Astrocyte (in vitro differentiated cells and primary cell): ENCODE data around the gene UBE2E3. TPM values are rescaled to one million over a fixed set of nuclear protein-coding genes. Genes with fewer than 3 reads are reported as not detected.

Experiments used
- DNase-seq: peaks from one replicate; pipeline ENCODE4 v3.0.0-alpha.2; 2010; ENCODE audit warnings: low read depth
- FAIRE-seq: peaks from 2 replicates; lab custom pipeline; 2011; peaks lifted over from hg19 to GRCh38; lab: Jason Lieb, UNC
- H2AFZ ChIP-seq: 2 replicates; pipeline ENCODE4 v1.6.0; 2012; ENCODE audit warnings: low read depth, low read length, inconsistent platforms
- H3K27ac ChIP-seq: 2 replicates; pipeline ENCODE4 v1.5.1; 2011; ENCODE audit warnings: low read depth, low read length, inconsistent platforms
- H3K27me3 ChIP-seq: 2 replicates; pipeline ENCODE4 v1.6.0; 2011; ENCODE audit warnings: low read length, inconsistent platforms; ENCODE audit not compliant: insufficient read depth
- H3K36me3 ChIP-seq: 2 replicates; pipeline ENCODE4 v1.5.1; 2011; ENCODE audit warnings: low read length, inconsistent platforms; ENCODE audit not compliant: insufficient read depth
- H3K4me1 ChIP-seq: 2 replicates; pipeline ENCODE4 v1.5.1; 2011; ENCODE audit warnings: low read length, inconsistent platforms; ENCODE audit not compliant: insufficient read depth
- H3K4me2 ChIP-seq: 2 replicates; pipeline ENCODE4 v1.6.0; 2012; ENCODE audit warnings: low read length, inconsistent platforms
- H3K4me3 ChIP-seq: 2 replicates; pipeline ENCODE4 v1.5.1; 2011; ENCODE audit warnings: low read depth, mild to moderate bottlenecking, low read length, inconsistent platforms; ENCODE audit not compliant: insufficient read depth
- H3K79me2 ChIP-seq: 2 replicates; pipeline ENCODE4 v1.6.0; 2012; ENCODE audit warnings: mild to moderate bottlenecking, low read length, inconsistent platforms; ENCODE audit not compliant: insufficient read depth
- H3K9ac ChIP-seq: 2 replicates; pipeline ENCODE4 v1.6.0; 2012; ENCODE audit warnings: mild to moderate bottlenecking, low read length, inconsistent platforms
- H3K9me3 ChIP-seq: 2 replicates; pipeline ENCODE4 v1.5.1; 2012; ENCODE audit warnings: low read depth, mild to moderate bottlenecking, low read length, inconsistent platforms; ENCODE audit not compliant: insufficient read depth
- H4K20me1 ChIP-seq: 2 replicates; pipeline ENCODE4 v1.6.0; 2012; ENCODE audit warnings: low read length, inconsistent platforms; ENCODE audit not compliant: insufficient read depth
- H3K27ac Mint-ChIP-seq: one replicate; pipeline ENCODE4 v1.8.0; 2021; ENCODE audit warnings: mild to moderate bottlenecking, mixed read lengths; ENCODE audit not compliant: unreplicated experiment
- H3K27me3 Mint-ChIP-seq: one replicate; pipeline ENCODE4 v1.8.0; 2021; ENCODE audit warnings: low read depth, mixed read lengths; ENCODE audit not compliant: unreplicated experiment
- H3K36me3 Mint-ChIP-seq: one replicate; pipeline ENCODE4 v1.8.0; 2021; ENCODE audit warnings: low read depth, mixed read lengths; ENCODE audit not compliant: unreplicated experiment
- H3K4me1 Mint-ChIP-seq: one replicate; pipeline ENCODE4 v1.8.0; 2021; ENCODE audit warnings: low read depth, mixed read lengths; ENCODE audit not compliant: unreplicated experiment
- H3K4me3 Mint-ChIP-seq: one replicate; pipeline ENCODE4 v1.8.0; 2021; ENCODE audit warnings: mild to moderate bottlenecking, moderate library complexity, mixed read lengths; ENCODE audit not compliant: unreplicated experiment
- H3K9me3 Mint-ChIP-seq: one replicate; pipeline ENCODE4 v1.8.0; 2021; ENCODE audit warnings: mild to moderate bottlenecking, mixed read lengths; ENCODE audit not compliant: unreplicated experiment
- CTCF ChIP-seq: IDR thresholded peaks from 2 replicates; pipeline ENCODE4 v1.5.1; 2011; ENCODE audit warnings: low read depth, mild to moderate bottlenecking, inconsistent platforms, low read length, moderate library complexity; ENCODE audit not compliant: insufficient read depth
- EZH2 ChIP-seq: IDR thresholded peaks from 2 replicates; pipeline ENCODE4 v1.6.1; 2012; ENCODE audit warnings: mild to moderate bottlenecking, low read length, inconsistent platforms; ENCODE audit not compliant: insufficient read depth
- total RNA-seq: library from RNA; stranded (reverse); gene quantifications from 2 replicates; pipeline ENCODE4 v1.2.1, GENCODE V29; 2021

Gene UBE2E3
- total RNA-seq, 1 donor from 2014 or later = 140 TPM

GRCh38 chr2:181065458-181065857, 85.1 kb downstream of the UBE2E3 start:
- TF ChIP-seq EZH2 = no peak
- no peak for TF ChIP-seq CTCF
- no peaks in the 10 kb centered on the region for H3K36me3 Mint-ChIP-seq
- Histone ChIP-seq H3K4me2 (no peak overlapping the region), H4K20me1 (peaks cover 18% of the 10 kb centered on the region), H3K79me2 (peaks cover 44% of the 10 kb centered on the region), H3K4me3 (no peak overlapping the region), H3K27ac (no peak overlapping the region), H3K4me1 (peaks cover 9% of the 10 kb centered on the region), H3K9ac (no peak overlapping the region), H2AFZ (no peak overlapping the region), H3K36me3 (peaks cover 4% of the 10 kb centered on the region), H3K27me3 (no peaks in the 10 kb centered on the region), H3K9me3 (no peaks in the 10 kb centered on the region)
- FAIRE-seq (no peak), DNase-seq (no peak)
- no peaks in the 10 kb centered on the region for H3K27me3 Mint-ChIP-seq
- no peak overlapping the region for H3K4me3 Mint-ChIP-seq
- no peak overlapping the region for H3K27ac Mint-ChIP-seq
- H3K4me1 Mint-ChIP-seq = no peaks in the 10 kb centered on the region
- no peaks in the 10 kb centered on the region for H3K9me3 Mint-ChIP-seq

GRCh38 chr2:181066333-181066732, 85.9 kb downstream of the UBE2E3 start:
- Histone ChIP-seq H4K20me1 (peaks cover 18% of the 10 kb centered on the region), H3K4me3 (no peak overlapping the region), H3K27me3 (no peaks in the 10 kb centered on the region), H3K4me2 (no peak overlapping the region), H3K9ac (no peak overlapping the region), H3K9me3 (no peaks in the 10 kb centered on the region), H2AFZ (no peak overlapping the region), H3K79me2 (peaks cover 52% of the 10 kb centered on the region), H3K4me1 (peaks cover 11% of the 10 kb centered on the region), H3K36me3 (peaks cover 4% of the 10 kb centered on the region), H3K27ac (no peak overlapping the region)
- H3K9me3 Mint-ChIP-seq = no peaks in the 10 kb centered on the region
- no peak for DNase-seq
- TF ChIP-seq EZH2 (no peak), CTCF (no peak)
- peaks cover 2% of the 10 kb centered on the region for H3K4me1 Mint-ChIP-seq
- H3K27me3 Mint-ChIP-seq = no peaks in the 10 kb centered on the region
- no peak for FAIRE-seq
- H3K4me3 Mint-ChIP-seq = no peak overlapping the region
- H3K27ac Mint-ChIP-seq = no peak overlapping the region
- no peaks in the 10 kb centered on the region for H3K36me3 Mint-ChIP-seq

- no peak for TF ChIP-seq EZH2
- TF ChIP-seq CTCF = no peak
- Mint-ChIP-seq H3K27me3 (no peaks in the 10 kb centered on the region), H3K4me3 (no peak overlapping the region), H3K9me3 (no peaks in the 10 kb centered on the region), H3K4me1 (peaks cover 27% of the 10 kb centered on the region), H3K27ac (no peak overlapping the region), H3K36me3 (peaks cover under 1% of the 10 kb centered on the region)
- FAIRE-seq = peak; percentile 9
- peak; percentile 70 for DNase-seq
- Histone ChIP-seq H4K20me1 (peaks cover 23% of the 10 kb centered on the region), H3K9me3 (no peaks in the 10 kb centered on the region), H3K4me1 (peaks cover 24% of the 10 kb centered on the region), H2AFZ (no peak overlapping the region), H3K9ac (no peak overlapping the region), H3K4me3 (no peak overlapping the region), H3K79me2 (peaks cover 36% of the 10 kb centered on the region), H3K4me2 (peak overlapping the region; percentile 57), H3K27me3 (no peaks in the 10 kb centered on the region), H3K36me3 (no peaks in the 10 kb centered on the region), H3K27ac (peak overlapping the region; percentile 22)
These were observed 89.9 kb downstream of the UBE2E3 start for GRCh38 chr2:181070119-181070835.
